ENCODE data around the gene ACACB. TPM values are rescaled to one million over a fixed set of nuclear protein-coding genes. Genes with fewer than 3 reads are reported as not detected.

The ACACB gene
- total and polyA plus RNA-seq, 11 donors = 29.9 to 176 (median 119) TPM

DNA sequence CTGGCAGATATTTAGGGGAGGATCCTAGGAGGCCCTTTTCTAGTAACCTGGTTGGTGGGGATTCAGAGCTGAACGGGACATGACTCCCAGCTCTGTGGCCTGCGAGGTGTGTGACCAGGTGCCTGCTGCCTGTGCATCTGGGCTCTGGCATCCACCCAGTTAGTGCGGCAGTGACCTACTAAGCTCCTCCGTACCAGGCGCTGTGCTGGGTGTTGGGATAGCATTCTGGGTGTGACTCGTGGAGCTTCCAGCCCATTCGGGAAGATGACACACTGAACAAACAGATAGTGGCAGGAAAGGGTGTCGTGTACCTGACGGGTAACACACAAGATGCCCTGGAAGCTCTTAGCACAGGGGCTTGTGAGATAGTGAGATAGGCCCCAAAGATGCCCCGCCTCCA, 80.9 kb downstream of the ACACB start:
- no peak overlapping the region for H3K27ac ChIP-seq
- H3K4me3 ChIP-seq = no peak overlapping the region
- intact Hi-C loops (cut with DNase I) = no loop called here
- ATAC-seq (no peak), DNase-seq (no peak)
- H3K36me3 ChIP-seq = peaks cover 2 to 100% (median 97%) of the 10 kb centered on the region in 9 donors
- TF ChIP-seq, protein P1, sequence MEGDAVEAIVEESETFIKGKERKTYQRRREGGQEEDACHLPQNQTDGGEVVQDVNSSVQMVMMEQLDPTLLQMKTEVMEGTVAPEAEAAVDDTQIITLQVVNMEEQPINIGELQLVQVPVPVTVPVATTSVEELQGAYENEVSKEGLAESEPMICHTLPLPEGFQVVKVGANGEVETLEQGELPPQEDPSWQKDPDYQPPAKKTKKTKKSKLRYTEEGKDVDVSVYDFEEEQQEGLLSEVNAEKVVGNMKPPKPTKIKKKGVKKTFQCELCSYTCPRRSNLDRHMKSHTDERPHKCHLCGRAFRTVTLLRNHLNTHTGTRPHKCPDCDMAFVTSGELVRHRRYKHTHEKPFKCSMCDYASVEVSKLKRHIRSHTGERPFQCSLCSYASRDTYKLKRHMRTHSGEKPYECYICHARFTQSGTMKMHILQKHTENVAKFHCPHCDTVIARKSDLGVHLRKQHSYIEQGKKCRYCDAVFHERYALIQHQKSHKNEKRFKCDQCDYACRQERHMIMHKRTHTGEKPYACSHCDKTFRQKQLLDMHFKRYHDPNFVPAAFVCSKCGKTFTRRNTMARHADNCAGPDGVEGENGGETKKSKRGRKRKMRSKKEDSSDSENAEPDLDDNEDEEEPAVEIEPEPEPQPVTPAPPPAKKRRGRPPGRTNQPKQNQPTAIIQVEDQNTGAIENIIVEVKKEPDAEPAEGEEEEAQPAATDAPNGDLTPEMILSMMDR (IDR thresholded peaks at IDR 0.05) = no peak
- H3K9me3 ChIP-seq = peaks cover 0 to 7% (median 0%) of the 10 kb centered on the region in 12 donors
- peaks cover 0 to 5% (median 0%) of the 10 kb centered on the region in 12 donors for H3K4me1 ChIP-seq
- no peaks in the 10 kb centered on the region for H3K27me3 ChIP-seq
- WGBS, 4 donors = 79 to 90% (median 86%) methylated on average over 9 to 10 of the region's 10 CpGs

DNA sequence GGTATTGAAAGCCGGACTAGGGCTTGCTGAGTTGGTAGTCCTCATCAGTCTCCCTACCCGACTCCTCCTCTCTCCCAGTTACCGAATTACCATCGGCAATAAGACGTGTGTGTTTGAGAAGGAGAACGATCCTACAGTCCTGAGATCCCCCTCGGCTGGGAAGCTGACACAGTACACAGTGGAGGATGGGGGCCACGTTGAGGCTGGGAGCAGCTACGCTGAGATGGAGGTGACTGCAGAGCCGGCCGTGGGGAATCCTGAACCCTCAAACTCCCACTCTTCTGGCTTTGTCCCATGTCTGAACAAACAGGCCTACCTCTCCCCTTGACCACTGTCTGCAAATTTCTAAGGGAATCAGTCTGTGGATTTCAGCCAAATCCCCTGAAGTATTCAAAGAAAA, 82.9 kb downstream of the ACACB start:
- no peak overlapping the region for H3K27ac ChIP-seq
- no peaks in the 10 kb centered on the region for H3K27me3 ChIP-seq
- ATAC-seq (no peak), DNase-seq (no peak)
- H3K9me3 ChIP-seq = peaks cover 0 to 7% (median 0%) of the 10 kb centered on the region in 12 donors
- WGBS, 4 donors = 86 to 95% (median 92%) methylated on average over 11 of the region's 11 CpGs
- H3K4me1 ChIP-seq = peaks cover 0 to 5% (median 0%) of the 10 kb centered on the region in 12 donors
- H3K36me3 ChIP-seq = peaks cover 2 to 100% (median 98%) of the 10 kb centered on the region in 9 donors
- intact Hi-C loops (cut with DNase I) = no loop called here
- H3K4me3 ChIP-seq = no peak overlapping the region
- no peak for TF ChIP-seq POLR2A (IDR thresholded peaks at IDR 0.05)
- TF ChIP-seq, protein P1 (IDR thresholded peaks at IDR 0.05) = no peak

DNA sequence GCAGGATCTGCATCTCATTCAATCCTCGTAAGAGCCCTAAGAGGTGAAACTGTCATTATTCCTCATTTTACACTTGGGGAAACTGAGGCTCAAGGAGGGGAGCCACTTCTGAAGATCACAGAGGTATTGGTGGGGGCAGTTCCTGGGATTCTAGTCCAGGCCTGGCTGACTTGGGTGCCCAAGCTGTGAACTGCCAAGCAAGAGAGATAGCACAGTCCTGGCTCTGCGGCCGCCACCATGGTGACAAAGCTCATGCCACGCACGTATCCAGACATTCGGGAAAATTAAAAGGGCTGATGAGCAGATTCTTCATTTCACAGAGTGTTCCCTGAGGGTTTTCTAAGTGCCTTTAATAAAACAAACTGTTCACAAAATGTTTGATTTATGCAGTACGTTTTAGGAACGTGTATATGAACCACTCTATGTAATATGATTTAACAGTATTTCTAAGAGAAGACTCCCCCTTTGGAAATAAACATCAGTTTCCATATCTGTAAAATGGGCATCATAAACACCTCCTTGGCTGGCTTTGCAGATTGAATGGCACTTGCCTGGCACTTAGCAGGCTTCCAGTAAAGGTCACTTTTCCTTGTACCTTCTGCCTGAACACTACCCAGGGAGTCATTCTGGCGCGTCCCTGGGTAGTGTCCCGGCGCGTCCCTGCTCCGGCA, 84.6 kb downstream of the ACACB start:
- 87 to 95% (median 92%) methylated on average over 14 of the region's 14 CpGs for WGBS, 4 donors
- Histone ChIP-seq H3K27ac (no peak overlapping the region), H3K4me1 (no peaks in the 10 kb centered on the region), H3K9me3 (peaks cover 0 to 6% (median 0%) of the 10 kb centered on the region in 12 donors), H3K27me3 (no peaks in the 10 kb centered on the region), H3K36me3 (peaks cover 2 to 100% (median 99%) of the 10 kb centered on the region in 9 donors), H3K4me3 (no peak overlapping the region)
- intact Hi-C loops (cut with DNase I) = no loop called here
- ATAC-seq (peak in 2 of 4 donors; percentile 27 to 48), DNase-seq (peak in 1 of 5 donors; percentile 38)
- TF ChIP-seq POLR2A (IDR thresholded peaks at IDR 0.05) = no peak
- TF ChIP-seq, protein P1 (IDR thresholded peaks at IDR 0.05) = no peak

DNA sequence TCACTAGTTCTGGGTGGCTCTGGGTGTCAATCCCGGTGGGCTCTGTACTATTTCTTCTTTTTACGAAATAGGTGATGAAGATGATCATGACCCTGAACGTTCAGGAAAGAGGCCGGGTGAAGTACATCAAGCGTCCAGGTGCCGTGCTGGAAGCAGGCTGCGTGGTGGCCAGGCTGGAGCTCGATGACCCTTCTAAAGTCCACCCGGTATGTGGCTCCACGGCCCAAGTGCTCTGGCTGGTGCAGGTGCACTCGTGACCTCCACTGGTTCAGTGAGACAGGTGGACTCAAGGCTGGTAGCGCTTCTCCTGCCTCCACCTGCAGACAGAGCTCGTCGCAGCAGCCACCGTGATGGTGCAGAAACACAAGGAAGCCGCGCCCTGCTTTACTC, 85.1 kb downstream of the ACACB start:
- Histone ChIP-seq H3K27me3 (no peaks in the 10 kb centered on the region), H3K4me1 (no peaks in the 10 kb centered on the region), H3K27ac (no peak overlapping the region), H3K36me3 (peaks cover 2 to 100% (median 99%) of the 10 kb centered on the region in 9 donors), H3K4me3 (no peak overlapping the region), H3K9me3 (peaks cover 0 to 1% (median 0%) of the 10 kb centered on the region in 12 donors)
- DNase-seq (no peak), ATAC-seq (no peak)
- TF ChIP-seq, protein P1 (IDR thresholded peaks at IDR 0.05) = no peak
- no peak for TF ChIP-seq POLR2A (IDR thresholded peaks at IDR 0.05)
- WGBS, 4 donors = 88 to 93% (median 92%) methylated on average over 14 to 17 of the region's 17 CpGs
- intact Hi-C loops (cut with DNase I) = no loop called here

Measured in heart left ventricle (tissue), 16 donors.